Activated CD4-positive, alpha-beta T cell treated with anti-CD3 and anti-CD28 coated beads, Interleukin-2, amount 50 U/mL, for 4 hours (primary cell): Measurements from ENCODE around the gene MYH9.

ENCODE experiments used
- DNase-seq, 2 experiments: peaks; one replicate each; pipeline ENCODE4 v3.0.0-alpha.2; 2020

MYH9 gene

GRCh38 chr22:36385491-36386350 is 2.0 kb downstream of the MYH9 start:
- DNase-seq, result peak; percentile 62 to 71

GRCh38 chr22:36384766-36385481 is 2.8 kb downstream of the MYH9 start:
- DNase-seq, result no peak

DNA sequence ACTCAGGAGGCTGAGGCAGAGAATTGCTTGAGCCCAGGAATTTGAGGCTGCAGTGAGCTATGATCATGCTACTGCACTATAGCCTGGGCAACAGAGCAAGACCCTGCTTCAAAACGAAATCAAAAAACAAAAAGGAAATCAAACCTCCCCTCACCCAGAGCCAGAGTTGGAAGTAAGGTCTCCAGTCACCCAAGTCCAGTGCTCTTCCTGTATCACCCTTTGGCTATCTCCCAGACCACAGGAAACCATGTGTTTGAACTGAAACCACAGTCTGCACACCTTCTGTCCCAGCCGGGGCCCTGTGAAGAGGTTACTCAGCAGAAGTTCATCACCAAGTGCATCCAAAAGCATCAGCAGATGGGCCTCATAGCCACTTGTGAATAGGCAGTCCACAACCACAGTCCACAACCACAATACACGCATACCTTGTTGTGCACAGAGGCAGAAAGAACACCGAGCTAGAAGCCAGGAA is 4.6 kb downstream of the MYH9 start:
- DNase-seq, result no peak

GRCh38 chr22:36381513-36382128 is 6.1 kb downstream of the MYH9 start:
- DNase-seq, result no peak

DNA sequence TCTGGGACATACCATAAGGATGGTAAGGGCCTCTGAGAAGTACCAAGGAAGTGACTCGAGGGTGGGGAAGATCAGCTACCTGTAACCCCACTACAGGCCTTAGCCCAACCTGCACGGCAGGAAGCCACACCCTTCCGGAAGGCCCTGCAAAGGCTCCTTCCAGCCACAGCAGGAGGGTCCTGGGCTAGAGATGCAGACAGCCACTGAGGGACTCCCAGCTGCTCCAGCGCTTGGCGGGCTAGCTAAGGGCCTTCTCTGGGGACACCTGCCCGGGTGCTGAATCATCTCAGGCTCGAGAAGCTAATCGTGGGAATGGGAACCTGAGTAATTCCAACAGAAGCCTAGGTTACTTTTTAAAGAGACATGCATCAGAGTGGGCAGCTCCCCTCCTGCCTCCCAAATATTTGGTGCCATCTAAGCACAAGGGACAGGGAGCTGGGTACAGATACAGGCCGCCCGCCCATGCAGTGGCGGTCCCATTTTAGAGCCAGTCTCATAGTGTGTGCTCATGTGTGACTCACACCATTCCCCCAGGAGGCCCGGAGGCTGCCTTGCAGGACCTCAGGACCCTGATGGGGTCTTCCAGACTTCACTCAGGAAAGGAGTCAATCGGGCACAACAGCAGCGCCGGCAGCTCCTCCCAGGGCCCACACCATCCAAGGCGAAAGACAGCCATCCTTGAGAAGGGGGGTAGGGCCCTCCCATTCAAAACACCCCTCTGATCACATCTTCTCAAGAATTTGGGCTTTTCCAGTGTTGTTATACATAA is 8.0 kb downstream of the MYH9 start:
- no peak for DNase-seq

DNA sequence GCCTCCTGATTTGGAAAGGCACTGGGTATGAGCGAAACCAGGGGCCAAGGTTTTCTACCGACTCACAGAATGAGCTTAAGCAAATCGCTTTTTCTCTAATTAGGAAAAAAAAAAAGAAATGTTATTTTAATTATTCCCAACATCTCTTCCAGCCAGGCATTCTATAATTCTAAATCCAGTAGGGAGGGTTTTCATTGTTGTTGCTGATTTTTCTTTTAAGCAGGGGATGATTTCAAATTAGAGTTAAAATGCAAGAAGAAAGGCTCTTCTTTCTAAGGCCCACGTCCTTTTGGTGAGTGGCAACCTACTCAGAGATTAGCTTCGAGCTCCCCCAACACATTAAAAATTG is 8.9 kb downstream of the MYH9 start:
- no peak for DNase-seq

DNA sequence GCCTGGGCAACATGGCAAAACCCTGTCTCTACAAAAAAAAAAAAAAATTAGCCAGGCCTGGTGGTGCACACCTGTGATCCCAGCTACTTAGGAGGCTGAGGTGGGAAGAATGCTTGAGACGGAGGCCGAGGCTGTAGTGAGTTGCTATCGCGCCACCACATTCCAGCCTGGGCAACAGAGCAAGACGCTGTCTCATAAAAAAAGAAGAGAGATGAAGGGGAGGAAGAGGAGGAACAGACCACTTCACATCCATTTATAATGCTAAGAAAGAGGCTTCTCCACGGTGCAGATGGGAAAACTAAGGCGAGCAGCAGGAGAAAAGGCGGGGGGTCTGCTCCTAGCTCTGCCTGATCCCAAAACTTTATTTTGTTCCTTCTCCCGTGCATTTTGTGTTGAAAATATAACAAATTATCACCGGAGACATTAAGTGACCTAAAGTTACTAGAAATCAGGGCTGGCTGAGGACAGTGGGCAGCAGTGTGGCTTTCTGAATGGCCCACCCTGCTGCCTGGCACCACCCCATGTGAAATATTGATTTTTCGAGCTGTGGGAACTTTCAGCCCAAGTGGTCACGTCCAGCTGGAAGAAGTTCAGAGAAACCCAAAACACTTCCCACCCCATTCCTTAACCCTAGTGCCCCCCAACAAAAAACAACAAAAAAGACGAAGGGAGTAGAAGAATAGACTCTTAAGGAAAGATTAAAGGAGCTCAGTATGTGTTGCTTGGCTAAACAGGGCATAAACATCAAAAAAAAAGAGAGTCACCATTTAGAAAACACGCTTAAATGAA is 9.5 kb downstream of the MYH9 start:
- no peak for DNase-seq

- no peak for DNase-seq
Observed at GRCh38 chr22:36377022-36377631, 10.6 kb downstream of the MYH9 start.

GRCh38 chr22:36376265-36376664 is 11.5 kb downstream of the MYH9 start:
- DNase-seq, result no peak

GRCh38 chr22:36375071-36375980 is 12.4 kb downstream of the MYH9 start:
- no peak for DNase-seq

- peak; percentile 62 to 66 for DNase-seq
Observed at GRCh38 chr22:36374603-36375024, 13.2 kb downstream of the MYH9 start.

DNA sequence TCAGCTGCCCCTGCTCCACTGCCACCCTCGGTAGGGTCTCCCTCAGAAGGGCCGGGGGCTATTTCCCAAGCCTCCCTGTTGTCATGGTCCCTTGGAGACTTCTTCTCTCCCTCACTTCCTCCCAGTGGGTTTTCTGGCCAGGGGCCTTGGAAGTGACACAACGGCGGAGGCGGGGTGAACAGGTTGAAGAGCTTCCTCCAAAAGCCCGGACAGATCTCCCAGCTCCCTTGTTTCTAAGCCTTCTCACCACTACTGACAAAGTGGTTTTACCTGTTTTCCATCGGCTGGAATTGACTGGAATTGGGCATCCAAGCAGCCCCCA is 14.5 kb downstream of the MYH9 start:
- no peak for DNase-seq

- DNase-seq, result no peak
Observed at GRCh38 chr22:36371920-36372319, 15.8 kb downstream of the MYH9 start.

DNA sequence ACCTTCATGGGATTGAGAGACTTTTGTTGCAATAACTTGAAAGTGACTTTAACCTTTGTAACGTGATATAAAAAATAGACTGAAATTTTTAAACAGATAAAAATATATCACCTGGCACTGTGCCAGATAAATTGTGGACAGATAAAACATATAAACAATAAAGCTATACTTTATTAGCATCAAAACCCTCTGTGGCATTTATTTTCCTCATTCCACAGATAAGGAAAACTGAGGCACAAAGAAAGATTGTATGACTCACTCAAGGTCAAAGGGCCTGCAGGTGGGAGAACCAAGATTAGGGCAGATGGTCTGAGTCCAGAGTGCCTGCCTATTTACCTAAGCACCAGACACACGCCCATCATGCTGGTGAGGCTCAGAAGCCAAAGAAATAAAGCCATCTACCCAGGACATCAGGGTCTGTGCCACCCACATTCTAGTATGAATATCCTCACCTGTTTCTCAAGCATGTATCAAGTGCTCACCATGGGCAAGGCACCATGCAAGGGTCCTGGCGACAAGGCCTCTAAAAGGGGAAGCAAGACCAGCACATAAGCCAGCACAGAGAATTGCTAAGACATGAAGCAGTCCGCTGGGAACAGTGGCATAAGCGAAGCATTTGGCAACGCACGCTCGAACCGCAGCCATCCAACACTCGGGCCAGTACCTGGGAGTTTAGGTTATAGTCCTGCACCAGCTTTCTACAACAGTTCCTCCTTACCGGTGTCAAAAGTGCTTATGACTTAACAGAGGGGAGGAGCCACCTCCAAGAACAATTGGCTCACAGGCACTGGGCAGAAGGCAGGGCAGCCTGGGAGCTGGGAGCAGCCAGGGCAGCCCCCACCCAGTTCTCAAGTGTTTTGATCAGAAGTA is 17.6 kb downstream of the MYH9 start:
- DNase-seq, result no peak

DNA sequence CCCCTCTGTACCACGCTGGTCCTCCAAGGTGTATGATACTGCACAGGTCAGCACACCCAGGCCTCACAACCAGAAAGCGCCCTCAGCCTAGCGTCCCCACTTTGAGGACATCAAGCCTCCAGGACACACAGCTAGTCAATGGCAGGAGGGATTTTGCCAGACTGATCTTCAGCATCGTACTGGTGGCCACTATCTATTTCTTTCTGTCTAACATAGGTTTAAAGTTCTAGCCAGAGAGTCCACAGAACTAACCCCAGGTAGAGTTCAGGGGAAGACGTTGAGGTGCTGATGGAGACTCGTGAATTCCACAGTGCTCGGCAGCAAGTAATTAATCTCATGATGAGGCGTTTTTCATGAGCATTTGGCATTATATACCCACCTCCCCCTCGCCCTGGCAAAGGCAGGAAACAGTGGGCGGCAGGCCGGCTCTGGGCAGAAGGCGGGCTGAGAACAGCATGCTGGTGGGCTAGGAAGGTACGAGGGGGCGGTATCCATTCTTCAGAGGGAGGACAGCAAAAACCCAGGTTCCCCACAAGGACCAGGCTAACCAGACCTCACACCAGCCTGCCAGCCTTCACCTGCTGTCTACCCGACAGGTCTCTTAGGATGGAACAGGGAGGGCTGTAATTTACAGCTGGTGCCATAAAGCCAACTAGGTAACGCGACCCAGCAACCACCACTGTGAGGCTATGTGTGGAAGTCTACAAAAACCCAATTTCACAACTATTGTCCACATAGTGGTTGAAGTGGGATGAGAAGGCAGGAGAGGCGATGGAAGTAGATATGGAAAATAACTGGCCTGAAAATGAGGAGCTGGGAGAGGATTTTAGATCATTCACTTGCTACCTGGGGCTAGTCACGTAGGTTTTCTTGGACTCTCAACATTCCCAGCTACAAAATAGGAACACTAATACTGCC is 18.5 kb downstream of the MYH9 start:
- peak in 1 of 2 experiments; percentile 59 for DNase-seq

- peak in 1 of 2 experiments; percentile 32 for DNase-seq
Observed at GRCh38 chr22:36368359-36368983, 19.3 kb downstream of the MYH9 start.

GRCh38 chr22:36367479-36367878 is 20.3 kb downstream of the MYH9 start:
- DNase-seq, result no peak

DNA sequence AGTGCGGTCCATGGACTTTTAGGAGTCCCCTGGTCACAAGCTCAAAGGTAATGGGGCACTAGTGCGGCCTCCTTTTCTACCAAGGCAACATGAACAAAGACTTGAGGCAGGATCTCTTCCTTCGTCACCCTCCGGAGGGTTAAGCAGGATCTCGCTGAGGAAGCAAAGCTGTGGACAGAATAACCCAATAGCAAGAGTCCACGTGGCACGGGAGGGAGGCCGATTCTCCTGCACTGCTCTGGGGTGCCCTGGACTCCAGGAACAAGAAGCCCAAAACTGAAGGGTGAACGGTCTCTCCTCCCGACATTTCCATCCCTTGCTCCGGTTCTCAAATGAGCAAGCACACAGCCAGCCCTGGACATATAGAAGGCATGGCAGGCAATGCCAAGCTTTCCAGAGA is 20.7 kb downstream of the MYH9 start:
- no peak for DNase-seq
